CD4-positive, alpha-beta memory T cell (primary cell): Measurements from ENCODE around the gene FBXO3. TPM values are rescaled to one million over a fixed set of nuclear protein-coding genes. Genes with fewer than 3 reads are reported as not detected.
"Not testable (repeated sequence)": the region's sequence is repeated elsewhere in the genome, so short reads cannot be mapped to it uniquely, and the experiment has no call there.

Experiments used
- CTCF ChIA-PET: fragments of 350-600 bp; sonication (Branson Sonifier 250); formaldehyde crosslinking; loops from one replicate; lab custom pipeline; 2021; ENCODE audit warnings: inconsistent platforms; ENCODE audit not compliant: partially characterized antibody; lab: Charles Lee
- POLR2A ChIA-PET: fragments of 350-600 bp; sonication (Branson Sonifier 250); formaldehyde crosslinking; loops from one replicate; lab custom pipeline; 2021; ENCODE audit not compliant: partially characterized antibody; lab: Charles Lee
- DNase-seq, 5 donors: peaks; one replicate each; pipeline versions ENCODE4 v3.0.0 to v3.0.0-alpha.2; 2020 to 2022; ENCODE audit warnings: mixed read lengths in 1 of 5
- H3K27ac ChIP-seq: one replicate; pipeline ENCODE4 v1.7.0; 2013; ENCODE audit warnings: low read depth, low read length
- H3K27me3 ChIP-seq: 2 replicates; pipeline ENCODE4 v1.7.0; 2013; ENCODE audit warnings: mild to moderate bottlenecking, low read length, moderate library complexity; ENCODE audit not compliant: insufficient read depth
- H3K36me3 ChIP-seq: 2 replicates; pipeline ENCODE4 v1.7.0; 2013; ENCODE audit warnings: mild to moderate bottlenecking, low read length, moderate library complexity; ENCODE audit not compliant: insufficient read depth
- H3K4me1 ChIP-seq: 2 replicates; pipeline ENCODE4 v1.7.0; 2013; ENCODE audit warnings: mild to moderate bottlenecking, low read length, moderate library complexity; ENCODE audit not compliant: insufficient read depth
- H3K4me3 ChIP-seq, 2 donors: one replicate each; pipeline ENCODE4 v1.7.0; 2013; ENCODE audit warnings: low read length in 2 of 2, mild to moderate bottlenecking in 1 of 2
- H3K9me3 ChIP-seq, 2 donors: one replicate each; pipeline ENCODE4 v1.7.0; 2013; ENCODE audit warnings: low read length in 2 of 2, control low read depth in 1 of 2; ENCODE audit not compliant: control insufficient read depth in 1 of 2
- H3K27ac Mint-ChIP-seq, 7 donors: one replicate each; pipeline ENCODE4 v1.8.0; 2020 to 2021; ENCODE audit warnings: mixed read lengths in 7 of 7, mild to moderate bottlenecking in 6 of 7, inconsistent platforms in 3 of 7, moderate library complexity in 3 of 7
- H3K27me3 Mint-ChIP-seq, 2 donors: one replicate each; pipeline ENCODE4 v1.8.0; 2020 to 2021; ENCODE audit warnings: mixed read lengths in 2 of 2
- H3K36me3 Mint-ChIP-seq, 2 donors: one replicate each; pipeline ENCODE4 v1.8.0; 2020 to 2021; ENCODE audit warnings: mixed read lengths in 2 of 2, inconsistent platforms in 1 of 2, mild to moderate bottlenecking in 1 of 2
- H3K4me1 Mint-ChIP-seq, 4 donors: one replicate each; pipeline ENCODE4 v1.8.0; 2020 to 2021; ENCODE audit warnings: mixed read lengths in 4 of 4, mild to moderate bottlenecking in 1 of 4
- H3K4me3 Mint-ChIP-seq, 8 donors: one replicate each; pipeline ENCODE4 v1.8.0; 2020 to 2021; ENCODE audit warnings: mixed read lengths in 8 of 8, mild to moderate bottlenecking in 7 of 8, moderate library complexity in 6 of 8, inconsistent platforms in 3 of 8
- H3K9me3 Mint-ChIP-seq, 8 donors: one replicate each; pipeline ENCODE4 v1.8.0; 2020 to 2021; ENCODE audit warnings: mixed read lengths in 8 of 8, mild to moderate bottlenecking in 5 of 8, inconsistent platforms in 3 of 8, moderate library complexity in 1 of 8
- intact Hi-C: fragments of 100-400 bp; cut with micrococcal nuclease; formaldehyde crosslinking; loops from one replicate; pipeline ENCODE4 v1.15.1; 2023
- polyA plus RNA-seq, 2 donors: library from polyadenylated mRNA; unstranded; fragments of 300-500 nt; fragmentation: Illumina TruSeq; gene quantifications; one replicate each; pipeline ENCODE4 v1.2.3, GENCODE V29; 2021
- total RNA-seq, 2 experiments: library from RNA; stranded (reverse); gene quantifications; one replicate each; pipeline ENCODE4 v1.2.3, GENCODE V29; 2021

Gene FBXO3
- total and polyA plus RNA-seq, 4 experiments from 2014 or later, result 40.9 to 55.6 (median 50.1) TPM

- POLR2A ChIA-PET, result no interaction called here
- CTCF ChIA-PET, result interaction anchor here (0.6 to 5.8 kb wide), 2 partner anchors 28 to 34 kb away, joined by 3 to 74 read pairs; no protein-coding TSS in a partner anchor
- Histone ChIP-seq H3K4me3 (no peak overlapping the region), H3K27ac (no peak overlapping the region), H3K9me3 (no peaks in the 10 kb centered on the region), H3K36me3 (peaks cover 19% of the 10 kb centered on the region), H3K27me3 (no peaks in the 10 kb centered on the region), H3K4me1 (no peaks in the 10 kb centered on the region)
- Mint-ChIP-seq H3K4me3 (no peak overlapping the region), H3K36me3 (peaks cover 37 to 54% of the 10 kb centered on the region in 2 donors), H3K9me3 (no peaks in the 10 kb centered on the region), H3K27ac (no peak overlapping the region), H3K4me1 (no peaks in the 10 kb centered on the region), H3K27me3 (no peaks in the 10 kb centered on the region)
- DNase-seq, result no peak
- intact Hi-C loops, result no loop called here
These were observed 60.4 kb downstream of the FBXO3 start for GRCh38 chr11:33713856-33714398.

DNA sequence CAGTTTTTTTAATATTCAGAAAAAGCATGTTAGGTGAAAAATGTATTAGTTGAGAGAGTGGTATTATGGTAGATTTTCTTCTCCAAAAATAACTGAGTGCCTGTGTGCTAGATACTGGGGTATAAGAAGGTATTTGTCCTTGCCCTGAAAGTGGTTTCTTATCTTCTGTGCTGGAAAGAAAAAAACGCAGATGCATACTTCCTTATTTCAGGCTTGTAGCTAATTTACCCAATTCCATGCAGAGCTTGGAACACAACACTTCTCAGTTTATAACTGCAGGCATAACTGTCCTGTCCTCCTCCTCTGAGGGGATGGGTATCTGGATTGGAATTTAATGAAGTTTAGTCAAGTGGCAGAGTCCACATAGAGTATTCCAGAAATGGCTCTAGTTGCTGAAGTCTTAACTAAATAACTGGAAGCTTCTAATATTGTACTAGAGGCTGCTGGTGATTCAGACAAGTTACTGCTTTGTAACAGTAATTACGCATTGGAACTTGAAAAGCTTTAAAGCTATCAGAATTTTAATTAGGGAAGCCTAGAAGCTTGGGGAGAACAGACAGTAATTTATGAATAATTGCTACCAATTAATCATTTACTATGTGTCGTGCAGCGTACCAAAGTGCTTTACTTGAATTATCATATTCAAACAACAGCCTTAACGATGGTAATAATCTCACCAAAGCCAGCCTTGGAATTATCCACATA is 61.0 kb downstream of the FBXO3 start:
- peaks cover 36 to 54% of the 10 kb centered on the region in 2 donors for H3K36me3 Mint-ChIP-seq

GRCh38 chr11:33712436-33712835 is 61.9 kb downstream of the FBXO3 start:
- Mint-ChIP-seq H3K4me1 (no peaks in the 10 kb centered on the region), H3K27me3 (no peaks in the 10 kb centered on the region), H3K9me3 (no peaks in the 10 kb centered on the region), H3K4me3 (no peak overlapping the region), H3K27ac (no peak overlapping the region), H3K36me3 (peaks cover 34 to 49% of the 10 kb centered on the region in 2 donors)
- no peak for DNase-seq
- Histone ChIP-seq H3K4me1 (no peaks in the 10 kb centered on the region), H3K36me3 (peaks cover 20% of the 10 kb centered on the region), H3K9me3 (no peaks in the 10 kb centered on the region), H3K27me3 (no peaks in the 10 kb centered on the region), H3K4me3 (no peak overlapping the region), H3K27ac (no peak overlapping the region)
- intact Hi-C loops, result no loop called here
- ChIA-PET CTCF (interaction anchor here (5.8 kb wide), 1 partner anchor 29 kb away, joined by 74 read pairs; no protein-coding TSS in a partner anchor), POLR2A (no interaction called here)

More for the DNA sequence above, 61.0 kb downstream of the FBXO3 start:
- Histone ChIP-seq H3K36me3 (peaks cover 20% of the 10 kb centered on the region), H3K27ac (no peak overlapping the region), H3K4me1 (no peaks in the 10 kb centered on the region), H3K9me3 (no peaks in the 10 kb centered on the region), H3K27me3 (no peaks in the 10 kb centered on the region), H3K4me3 (no peak overlapping the region)
- H3K4me1 Mint-ChIP-seq, result no peaks in the 10 kb centered on the region
- ChIA-PET CTCF (interaction anchor here (5.8 kb wide), 1 partner anchor 28 kb away, joined by 74 read pairs; no protein-coding TSS in a partner anchor), POLR2A (no interaction called here)
- no peaks in the 10 kb centered on the region for H3K27me3 Mint-ChIP-seq
- no peak overlapping the region for H3K27ac Mint-ChIP-seq
- intact Hi-C loops, result no loop called here
- no peak for DNase-seq
- H3K9me3 Mint-ChIP-seq, result no peaks in the 10 kb centered on the region
- H3K4me3 Mint-ChIP-seq, result no peak overlapping the region

DNA sequence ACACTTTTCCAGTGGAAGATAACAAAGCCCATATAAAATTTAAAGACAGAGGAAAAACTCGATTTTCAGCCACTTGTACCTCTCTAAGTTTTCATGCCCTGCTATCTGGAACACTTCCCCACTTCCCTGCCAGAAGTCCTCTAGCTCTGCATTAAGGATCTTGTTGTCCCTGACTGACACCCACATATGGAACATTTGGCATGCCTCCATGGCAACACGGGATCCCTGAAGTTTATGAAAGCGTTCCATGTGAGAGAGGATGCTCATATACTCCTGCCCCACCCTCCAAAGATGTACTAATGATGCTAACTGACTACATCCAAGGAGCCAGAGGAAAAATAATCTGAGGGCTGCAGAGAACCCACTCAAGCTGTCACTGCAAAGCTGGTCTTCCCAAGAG is 64.9 kb downstream of the FBXO3 start:
- no peak overlapping the region for H3K27ac ChIP-seq
- ChIA-PET CTCF (interaction anchor here (1.2 to 1.4 kb wide), 2 partner anchors 8 to 24 kb away, joined by 4 read pairs; no protein-coding TSS in a partner anchor), POLR2A (interaction anchor here (0.8 kb wide), 1 partner anchor 12 kb away, joined by 3 read pairs; no protein-coding TSS in a partner anchor)
- intact Hi-C loops, result loop anchor here (10.0 kb wide), 1 partner anchor 345 kb away; the partner anchor contains the start of gene CAPRIN1
- no peaks in the 10 kb centered on the region for H3K9me3 ChIP-seq
- no peaks in the 10 kb centered on the region for H3K27me3 ChIP-seq
- Mint-ChIP-seq H3K36me3 (peaks cover 29 to 36% of the 10 kb centered on the region in 2 donors), H3K4me3 (no peak overlapping the region), H3K27me3 (no peaks in the 10 kb centered on the region), H3K4me1 (peaks cover 0 to 9% (median 6%) of the 10 kb centered on the region in 4 donors), H3K9me3 (no peaks in the 10 kb centered on the region), H3K27ac (no peak overlapping the region)
- no peak for DNase-seq
- no peak overlapping the region for H3K4me3 ChIP-seq
- H3K4me1 ChIP-seq, result no peaks in the 10 kb centered on the region
- H3K36me3 ChIP-seq, result peaks cover 20% of the 10 kb centered on the region

- Mint-ChIP-seq H3K4me1 (peaks cover 0 to 9% (median 6%) of the 10 kb centered on the region in 4 donors), H3K27ac (no peak overlapping the region), H3K36me3 (peaks cover 25 to 33% of the 10 kb centered on the region in 2 donors), H3K27me3 (no peaks in the 10 kb centered on the region), H3K9me3 (no peaks in the 10 kb centered on the region), H3K4me3 (peak overlapping the region in 1 of 8 donors; percentile 23)
- Histone ChIP-seq H3K4me3 (no peak overlapping the region), H3K4me1 (no peaks in the 10 kb centered on the region), H3K27me3 (no peaks in the 10 kb centered on the region), H3K9me3 (no peaks in the 10 kb centered on the region), H3K27ac (no peak overlapping the region), H3K36me3 (peaks cover 18% of the 10 kb centered on the region)
- DNase-seq, result no peak
- CTCF ChIA-PET, result interaction anchor here (1.2 to 1.4 kb wide), 2 partner anchors 8 to 23 kb away, joined by 4 read pairs; no protein-coding TSS in a partner anchor
- intact Hi-C loops, result loop anchor here (10.0 kb wide), 1 partner anchor 346 kb away; the partner anchor contains the start of gene CAPRIN1
- POLR2A ChIA-PET, result interaction anchor here (0.8 kb wide), 1 partner anchor 12 kb away, joined by 3 read pairs; no protein-coding TSS in a partner anchor
These were observed 65.3 kb downstream of the FBXO3 start for GRCh38 chr11:33708985-33709384.

- H3K27me3 Mint-ChIP-seq, H3K27me3 ChIP-seq, H3K4me3 Mint-ChIP-seq, H3K4me3 ChIP-seq, H3K9me3 Mint-ChIP-seq, H3K4me1 ChIP-seq, H3K27ac Mint-ChIP-seq, H3K9me3 ChIP-seq, DNase-seq, H3K36me3 ChIP-seq, H3K27ac ChIP-seq, POLR2A ChIA-PET, H3K4me1 Mint-ChIP-seq: not testable (repeated sequence)
- intact Hi-C loops, result loop anchor here (10.0 kb wide), 1 partner anchor 347 kb away; the partner anchor contains the start of gene CAPRIN1
- peaks cover 24 to 29% of the 10 kb centered on the region in 2 donors for H3K36me3 Mint-ChIP-seq
- CTCF ChIA-PET, result interaction anchor here (1.1 to 1.7 kb wide), 2 partner anchors 8 to 31 kb away, joined by 3 to 6 read pairs; no protein-coding TSS in a partner anchor
These were observed 66.5 kb downstream of the FBXO3 start for GRCh38 chr11:33707831-33708230.

GRCh38 chr11:33706966-33707365 is 67.4 kb downstream of the FBXO3 start:
- no peak for DNase-seq
- no peaks in the 10 kb centered on the region for H3K4me1 ChIP-seq
- no peaks in the 10 kb centered on the region for H3K27me3 ChIP-seq
- intact Hi-C loops, result loop anchor here (10.0 kb wide), 1 partner anchor 348 kb away; the partner anchor contains the start of gene CAPRIN1
- no peak overlapping the region for H3K27ac ChIP-seq
- Mint-ChIP-seq H3K27me3 (no peaks in the 10 kb centered on the region), H3K27ac (peak overlapping the region in 1 of 7 donors; percentile 25), H3K36me3 (peaks cover 24 to 25% of the 10 kb centered on the region in 2 donors), H3K4me3 (no peak overlapping the region), H3K9me3 (no peaks in the 10 kb centered on the region), H3K4me1 (peaks cover 0 to 9% (median 6%) of the 10 kb centered on the region in 4 donors)
- H3K9me3 ChIP-seq, result no peaks in the 10 kb centered on the region
- CTCF ChIA-PET, result interaction anchor here (0.6 to 1.7 kb wide), 4 partner anchors 9 to 410 kb away, joined by 3 to 6 read pairs (median 3); no protein-coding TSS in a partner anchor
- POLR2A ChIA-PET, result no interaction called here
- H3K4me3 ChIP-seq, result no peak overlapping the region
- H3K36me3 ChIP-seq, result peaks cover 9% of the 10 kb centered on the region
